GM10266 (cell line): ENCODE measurements around the gene MOGAT2.

Experiments
- DNase-seq: peaks from one replicate; pipeline ENCODE4 v3.0.0; 2012; ENCODE audit errors: extremely low spot score
- CTCF ChIP-seq: IDR thresholded peaks from 2 replicates; pipeline ENCODE4 v1.5.1; 2012; ENCODE audit warnings: mild to moderate bottlenecking, low read depth; ENCODE audit not compliant: control insufficient read depth, insufficient read depth; ENCODE audit errors: missing control alignments

MOGAT2 gene

GRCh38 chr11:75717608-75718418 lies at the start of gene MOGAT2:
Gene MOGAT2 (plus strand): TSS chr11:75717838. CDS start chr11:75717889, 51 bp downstream.
- DNase-seq, result no peak
- no peak for TF ChIP-seq CTCF

GRCh38 chr11:75668451-75669297 lies 49.0 kb upstream of the MOGAT2 start, which contains the start of gene MAP6:
Gene MAP6 (minus strand): TSS chr11:75669038. CDS start chr11:75668369, 669 bp downstream.
- peak; percentile 53 for DNase-seq
- no peak for TF ChIP-seq CTCF

GRCh38 chr11:75673977-75674582 lies 43.6 kb upstream of the MOGAT2 start:
- no peak for DNase-seq
- no peak for TF ChIP-seq CTCF

GRCh38 chr11:75677275-75677674 lies 40.4 kb upstream of the MOGAT2 start:
- DNase-seq, result no peak
- TF ChIP-seq CTCF, result no peak

GRCh38 chr11:75677909-75678308 lies 39.7 kb upstream of the MOGAT2 start:
- no peak for DNase-seq
- no peak for TF ChIP-seq CTCF

- no peak for DNase-seq
- TF ChIP-seq CTCF, result no peak
Measured at GRCh38 chr11:75678620-75679259, 38.9 kb upstream of the MOGAT2 start.
